ENCODE measurements around the gene DMKN.

DMKN gene

DNA sequence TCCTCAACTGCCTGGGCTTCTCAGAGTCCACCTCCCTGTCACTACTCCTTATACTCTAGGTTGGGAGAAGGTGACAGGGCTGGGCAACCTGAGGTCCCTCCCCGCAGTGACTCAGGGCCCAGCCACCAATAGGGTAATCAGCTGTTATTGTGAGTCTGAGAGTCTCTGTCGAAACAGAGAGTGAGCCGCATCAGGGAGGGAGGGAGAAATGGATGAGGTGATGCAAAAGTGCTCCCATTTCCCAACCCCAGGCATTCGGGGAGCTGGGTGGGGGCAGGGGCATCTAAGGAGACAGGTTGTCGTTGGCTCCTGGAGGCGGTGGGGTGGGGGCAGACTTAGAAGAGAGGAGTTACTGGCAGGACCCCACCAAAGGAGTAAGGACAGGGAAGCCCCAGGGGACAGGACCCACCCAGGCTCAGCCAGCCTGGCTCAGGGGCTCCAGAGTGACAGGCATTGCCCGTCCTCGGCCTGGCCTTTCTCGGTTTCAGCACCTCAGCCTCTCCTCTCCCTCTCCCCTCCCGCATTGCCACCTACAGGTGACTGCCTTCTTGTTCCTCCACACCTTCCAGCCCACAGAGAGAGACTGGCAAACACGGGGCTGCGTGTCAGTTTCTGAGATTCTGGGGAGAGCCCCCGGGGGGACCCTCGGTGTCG lies at the start of gene DMKN:
TSS of gene DMKN (minus strand) at position 22 of the 654 bp plus-strand sequence. CDS start 174 bp downstream, outside the sequence.
- no peak for TF ChIP-seq CTCF (IDR thresholded peaks at IDR 0.05; ENCODE audit: extremely low read depth, missing control alignments)
- DNase-seq (ENCODE audit: low spot score): no peak

GRCh38 chr19:35562776-35563175 lies 49.3 kb upstream of the DMKN start:
- no peak for TF ChIP-seq CTCF (IDR thresholded peaks at IDR 0.05; ENCODE audit: extremely low read depth, missing control alignments)
- DNase-seq (ENCODE audit: low spot score): no peak

DNA sequence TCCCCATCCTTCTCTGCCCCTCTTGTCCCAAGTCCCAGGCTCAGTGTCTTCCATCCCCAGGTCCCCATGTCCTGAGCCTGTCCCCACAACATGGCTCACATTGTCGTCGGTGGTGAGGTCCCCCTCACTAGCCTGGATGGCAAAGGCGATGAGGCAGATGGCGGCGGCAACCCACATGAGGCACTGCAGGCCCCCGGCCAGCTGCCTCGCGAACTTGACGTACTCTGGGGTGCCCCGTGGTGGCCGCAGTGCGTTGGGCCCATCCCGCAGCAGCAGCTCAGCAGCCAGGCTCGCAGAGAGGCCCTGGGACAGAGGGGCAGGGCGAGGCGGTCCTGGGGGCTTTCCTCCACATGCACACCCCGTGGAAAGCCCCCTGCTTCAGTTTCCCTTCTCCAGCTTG lies 48.9 kb upstream of the DMKN start:
- no peak for TF ChIP-seq CTCF (IDR thresholded peaks at IDR 0.05; ENCODE audit: extremely low read depth, missing control alignments)

GRCh38 chr19:35561436-35561835 lies 48.0 kb upstream of the DMKN start:
- TF ChIP-seq CTCF (IDR thresholded peaks at IDR 0.05; ENCODE audit: extremely low read depth, missing control alignments): no peak

More for the DNA sequence above, 48.9 kb upstream of the DMKN start:
- DNase-seq (ENCODE audit: low spot score): no peak

GRCh38 chr19:35560677-35561076 lies 47.2 kb upstream of the DMKN start:
- no peak for DNase-seq (ENCODE audit: low spot score)
- TF ChIP-seq CTCF (IDR thresholded peaks at IDR 0.05; ENCODE audit: extremely low read depth, missing control alignments): no peak

More at GRCh38 chr19:35561436-35561835, 48.0 kb upstream of the DMKN start:
- no peak for DNase-seq (ENCODE audit: low spot score)

- no peak for DNase-seq (ENCODE audit: low spot score)
- TF ChIP-seq CTCF (IDR thresholded peaks at IDR 0.05; ENCODE audit: extremely low read depth, missing control alignments): no peak
Measured at GRCh38 chr19:35560271-35560670, 46.8 kb upstream of the DMKN start.

DNA sequence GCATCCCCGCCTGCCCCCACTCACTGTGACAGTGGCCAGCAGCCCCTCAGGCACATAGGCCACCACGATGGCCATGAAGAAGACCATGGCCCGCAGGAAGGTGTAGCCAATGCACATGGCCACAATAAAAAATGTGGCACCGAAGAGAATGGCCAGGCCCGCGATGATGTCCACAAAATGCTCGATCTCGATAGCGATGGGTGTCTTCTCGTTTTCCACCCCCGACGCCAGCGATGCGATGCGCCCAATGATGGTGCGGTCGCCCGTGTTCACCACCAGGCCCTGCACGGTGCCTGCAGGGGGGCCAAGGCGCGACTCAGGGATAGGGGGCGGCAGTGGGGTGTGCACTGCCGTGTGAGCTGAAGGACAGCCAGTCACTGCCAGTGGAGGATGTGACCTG lies 46.3 kb upstream of the DMKN start:
- no peak for TF ChIP-seq CTCF (IDR thresholded peaks at IDR 0.05; ENCODE audit: extremely low read depth, missing control alignments)
- no peak for DNase-seq (ENCODE audit: low spot score)

Measured in GM20000 (cell line).